ENCODE results near the gene VEGFC.

DNA sequence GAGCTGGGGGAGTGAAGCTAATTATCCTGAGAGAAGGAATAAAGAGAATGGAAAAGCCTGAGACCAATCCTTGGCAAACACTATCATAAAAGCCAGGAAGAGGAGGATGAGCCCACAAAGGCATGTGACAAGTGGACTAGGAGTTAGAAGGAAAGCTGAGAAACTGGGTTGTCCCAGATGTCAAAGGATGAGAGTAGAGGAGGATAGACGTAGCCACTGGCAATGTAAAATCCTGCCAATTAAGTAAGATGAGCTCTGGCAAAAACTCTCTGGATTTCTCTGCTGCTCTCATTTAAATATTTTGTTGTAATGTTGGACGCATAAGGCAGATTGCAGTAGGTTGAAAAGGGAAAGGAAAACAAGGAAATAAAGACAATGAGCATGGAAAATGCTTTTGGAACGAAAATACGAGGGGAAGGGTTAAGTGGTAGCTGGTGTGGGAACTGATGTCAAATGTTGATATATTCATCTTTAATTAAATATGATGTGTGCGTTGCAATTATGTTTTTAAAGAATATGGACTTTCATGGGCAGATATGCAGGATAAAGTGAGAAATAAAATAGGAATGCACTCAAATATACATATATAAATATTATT, 14.2 kb upstream of the VEGFC start:
- TF ChIP-seq EP300 (IDR thresholded peaks at IDR 0.05): no peak
- no peak for TF ChIP-seq CTCF (IDR thresholded peaks at IDR 0.05)

All from ovary (tissue), 3 donors.